Mucosa of rectum (tissue), 2 donors: ENCODE results near the gene DNAJC15.

Source experiments
- H3K27ac ChIP-seq, 2 donors: one replicate each; pipeline ENCODE4 v1.7.0; 2013; ENCODE audit warnings: inconsistent platforms in 2 of 2, low read depth in 2 of 2, low read length in 2 of 2
- H3K27me3 ChIP-seq, 2 donors: one replicate each; pipeline ENCODE4 v1.7.0; 2013; ENCODE audit warnings: low read length in 2 of 2; ENCODE audit not compliant: control insufficient read depth in 2 of 2, insufficient read depth in 2 of 2
- H3K36me3 ChIP-seq, 2 donors: one replicate each; pipeline ENCODE4 v1.7.0; 2013; ENCODE audit warnings: low read length in 2 of 2; ENCODE audit not compliant: control insufficient read depth in 2 of 2, insufficient read depth in 2 of 2
- H3K4me1 ChIP-seq, 2 donors: one replicate each; pipeline ENCODE4 v1.7.0; 2013; ENCODE audit warnings: low read length in 2 of 2, mild to moderate bottlenecking in 1 of 2; ENCODE audit not compliant: control insufficient read depth in 2 of 2, insufficient read depth in 2 of 2
- H3K4me3 ChIP-seq, 2 donors: one replicate each; pipeline ENCODE4 v1.7.0; 2013; ENCODE audit warnings: low read length in 2 of 2
- H3K9ac ChIP-seq, 2 donors: one replicate each; pipeline ENCODE4 v1.7.0; 2013; ENCODE audit warnings: low read length in 2 of 2, low read depth in 1 of 2, mild to moderate bottlenecking in 1 of 2
- H3K9me3 ChIP-seq, 2 donors: one replicate each; pipeline ENCODE4 v1.7.0; 2013; ENCODE audit warnings: low read length in 2 of 2; ENCODE audit not compliant: control insufficient read depth in 2 of 2
- donor health status: healthy.
- donor health status: Normal muscosa, but diverticular disease.

Gene DNAJC15

GRCh38 chr13:43139921-43140320 lies 116.5 kb downstream of the DNAJC15 start:
- H3K27me3 ChIP-seq, result no peaks in the 10 kb centered on the region
- H3K4me3 ChIP-seq, result no peak overlapping the region
- H3K27ac ChIP-seq, result no peak overlapping the region
- H3K4me1 ChIP-seq, result no peaks in the 10 kb centered on the region
- H3K9ac ChIP-seq, result no peak overlapping the region
- H3K36me3 ChIP-seq, result no peaks in the 10 kb centered on the region
- H3K9me3 ChIP-seq, result no peaks in the 10 kb centered on the region

GRCh38 chr13:43140985-43141384 lies 117.6 kb downstream of the DNAJC15 start:
- H3K9me3 ChIP-seq, result no peaks in the 10 kb centered on the region
- no peak overlapping the region for H3K9ac ChIP-seq
- no peak overlapping the region for H3K4me3 ChIP-seq
- H3K27me3 ChIP-seq, result peaks cover 0 to 3% of the 10 kb centered on the region in 2 donors
- H3K27ac ChIP-seq, result no peak overlapping the region
- no peaks in the 10 kb centered on the region for H3K36me3 ChIP-seq
- H3K4me1 ChIP-seq, result no peaks in the 10 kb centered on the region

- Histone ChIP-seq H3K9ac (no peak overlapping the region), H3K4me3 (no peak overlapping the region), H3K4me1 (no peaks in the 10 kb centered on the region), H3K36me3 (no peaks in the 10 kb centered on the region), H3K27me3 (peaks cover 0 to 3% of the 10 kb centered on the region in 2 donors), H3K9me3 (no peaks in the 10 kb centered on the region), H3K27ac (no peak overlapping the region)
Measured at GRCh38 chr13:43141685-43142084, 118.3 kb downstream of the DNAJC15 start.

- Histone ChIP-seq H3K9me3 (no peaks in the 10 kb centered on the region), H3K27me3 (peaks cover 0 to 3% of the 10 kb centered on the region in 2 donors), H3K4me3 (no peak overlapping the region), H3K4me1 (no peaks in the 10 kb centered on the region), H3K9ac (no peak overlapping the region), H3K27ac (no peak overlapping the region), H3K36me3 (no peaks in the 10 kb centered on the region)
Measured at GRCh38 chr13:43143591-43143990, 120.2 kb downstream of the DNAJC15 start.

GRCh38 chr13:43145534-43146196 lies 122.3 kb downstream of the DNAJC15 start:
- H3K36me3 ChIP-seq, result no peaks in the 10 kb centered on the region
- no peaks in the 10 kb centered on the region for H3K9me3 ChIP-seq
- H3K9ac ChIP-seq, result no peak overlapping the region
- no peaks in the 10 kb centered on the region for H3K4me1 ChIP-seq
- H3K4me3 ChIP-seq, result no peak overlapping the region
- H3K27ac ChIP-seq, result no peak overlapping the region
- peaks cover 3 to 4% of the 10 kb centered on the region in 2 donors for H3K27me3 ChIP-seq

GRCh38 chr13:43146400-43146799 lies 123.0 kb downstream of the DNAJC15 start:
- Histone ChIP-seq H3K27me3 (peaks cover 3 to 4% of the 10 kb centered on the region in 2 donors), H3K4me3 (no peak overlapping the region), H3K4me1 (no peaks in the 10 kb centered on the region), H3K9me3 (no peaks in the 10 kb centered on the region), H3K9ac (no peak overlapping the region), H3K36me3 (no peaks in the 10 kb centered on the region), H3K27ac (no peak overlapping the region)

GRCh38 chr13:43150369-43151207 lies 127.2 kb downstream of the DNAJC15 start:
- H3K9me3 ChIP-seq, result no peaks in the 10 kb centered on the region
- no peak overlapping the region for H3K27ac ChIP-seq
- H3K27me3 ChIP-seq, result peaks cover 0 to 4% of the 10 kb centered on the region in 2 donors
- no peak overlapping the region for H3K9ac ChIP-seq
- no peaks in the 10 kb centered on the region for H3K4me1 ChIP-seq
- no peak overlapping the region for H3K4me3 ChIP-seq
- H3K36me3 ChIP-seq, result no peaks in the 10 kb centered on the region

GRCh38 chr13:43153436-43154090 lies 130.2 kb downstream of the DNAJC15 start:
- Histone ChIP-seq H3K9me3 (no peaks in the 10 kb centered on the region), H3K27ac (no peak overlapping the region), H3K27me3 (peaks cover 0 to 4% of the 10 kb centered on the region in 2 donors), H3K4me3 (no peak overlapping the region), H3K9ac (no peak overlapping the region), H3K4me1 (no peaks in the 10 kb centered on the region), H3K36me3 (no peaks in the 10 kb centered on the region)

- no peaks in the 10 kb centered on the region for H3K4me1 ChIP-seq
- H3K9me3 ChIP-seq, result no peaks in the 10 kb centered on the region
- no peak overlapping the region for H3K27ac ChIP-seq
- H3K4me3 ChIP-seq, result no peak overlapping the region
- H3K36me3 ChIP-seq, result no peaks in the 10 kb centered on the region
- H3K27me3 ChIP-seq, result peaks cover 0 to under 1% of the 10 kb centered on the region in 2 donors
- H3K9ac ChIP-seq, result no peak overlapping the region
Measured at GRCh38 chr13:43154156-43154651, 130.8 kb downstream of the DNAJC15 start.

GRCh38 chr13:43154839-43155238 lies 131.5 kb downstream of the DNAJC15 start:
- Histone ChIP-seq H3K36me3 (no peaks in the 10 kb centered on the region), H3K27me3 (no peaks in the 10 kb centered on the region), H3K4me3 (no peak overlapping the region), H3K9me3 (no peaks in the 10 kb centered on the region), H3K4me1 (no peaks in the 10 kb centered on the region), H3K27ac (no peak overlapping the region), H3K9ac (no peak overlapping the region)
